Measurements from ENCODE around the gene CFAP77. TPM values are rescaled to one million over a fixed set of nuclear protein-coding genes. Genes with fewer than 3 reads are reported as not detected.

Gene CFAP77
- polyA plus RNA-seq, 1 experiment: not detected

GRCh38 chr9:132424857-132425674 is 15.1 kb downstream of the CFAP77 start:
- POLR2A ChIA-PET: no interaction called here
- no peak for TF ChIP-seq CTCF (IDR thresholded peaks at IDR 0.05; ENCODE audit: insufficient read depth, low read depth, low read length)
- DNase-seq (ENCODE audit: low read depth): no peak
- Histone ChIP-seq H3K36me3 (ENCODE audit: control insufficient read depth, insufficient read depth, low read length) (no peaks in the 10 kb centered on the region), H3K27me3 (ENCODE audit: control insufficient read depth, insufficient read depth, low read length) (peaks cover 39% of the 10 kb centered on the region), H3K4me3 (ENCODE audit: low read depth, low read length) (no peak overlapping the region)
- CTCF ChIA-PET: no interaction called here

DNA sequence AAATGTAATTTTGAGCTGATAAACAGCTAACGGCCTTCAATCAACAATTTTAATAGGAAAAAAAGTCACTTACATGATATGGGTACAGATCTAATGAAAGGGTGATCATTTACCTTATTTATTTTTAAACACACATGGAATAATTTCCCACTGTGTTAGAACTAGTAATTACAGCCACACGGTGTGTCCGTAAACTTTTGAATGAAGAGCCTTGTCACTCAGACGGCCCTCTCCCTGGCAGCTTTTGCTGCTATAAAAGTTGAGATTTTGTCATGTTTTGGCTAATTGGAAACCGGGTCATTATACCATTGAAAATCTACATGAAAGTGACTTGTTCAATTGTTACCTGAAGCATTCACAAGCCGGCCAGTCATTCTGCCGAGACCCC is 15.7 kb downstream of the CFAP77 start:
- Histone ChIP-seq H3K4me3 (ENCODE audit: low read depth, low read length) (no peak overlapping the region), H3K27me3 (ENCODE audit: control insufficient read depth, insufficient read depth, low read length) (peaks cover 39% of the 10 kb centered on the region), H3K36me3 (ENCODE audit: control insufficient read depth, insufficient read depth, low read length) (no peaks in the 10 kb centered on the region)
- ChIA-PET CTCF (no interaction called here), POLR2A (no interaction called here)
- no peak for DNase-seq (ENCODE audit: low read depth)
- TF ChIP-seq CTCF (IDR thresholded peaks at IDR 0.05; ENCODE audit: insufficient read depth, low read depth, low read length): no peak

GRCh38 chr9:132426639-132427414 is 16.8 kb downstream of the CFAP77 start:
- TF ChIP-seq CTCF (IDR thresholded peaks at IDR 0.05; ENCODE audit: insufficient read depth, low read depth, low read length): no peak
- ChIA-PET CTCF (no interaction called here), POLR2A (no interaction called here)
- DNase-seq (ENCODE audit: low read depth): no peak
- Histone ChIP-seq H3K27me3 (ENCODE audit: control insufficient read depth, insufficient read depth, low read length) (peaks cover 39% of the 10 kb centered on the region), H3K4me3 (ENCODE audit: low read depth, low read length) (no peak overlapping the region), H3K36me3 (ENCODE audit: control insufficient read depth, insufficient read depth, low read length) (no peaks in the 10 kb centered on the region)

GRCh38 chr9:132430998-132431397 is 21.0 kb downstream of the CFAP77 start:
- TF ChIP-seq CTCF (IDR thresholded peaks at IDR 0.05; ENCODE audit: insufficient read depth, low read depth, low read length): no peak
- DNase-seq (ENCODE audit: low read depth): no peak
- Histone ChIP-seq H3K4me3 (ENCODE audit: low read depth, low read length) (no peak overlapping the region), H3K36me3 (ENCODE audit: control insufficient read depth, insufficient read depth, low read length) (no peaks in the 10 kb centered on the region), H3K27me3 (ENCODE audit: control insufficient read depth, insufficient read depth, low read length) (peaks cover 22% of the 10 kb centered on the region)
- ChIA-PET CTCF (no interaction called here), POLR2A (no interaction called here)

DNA sequence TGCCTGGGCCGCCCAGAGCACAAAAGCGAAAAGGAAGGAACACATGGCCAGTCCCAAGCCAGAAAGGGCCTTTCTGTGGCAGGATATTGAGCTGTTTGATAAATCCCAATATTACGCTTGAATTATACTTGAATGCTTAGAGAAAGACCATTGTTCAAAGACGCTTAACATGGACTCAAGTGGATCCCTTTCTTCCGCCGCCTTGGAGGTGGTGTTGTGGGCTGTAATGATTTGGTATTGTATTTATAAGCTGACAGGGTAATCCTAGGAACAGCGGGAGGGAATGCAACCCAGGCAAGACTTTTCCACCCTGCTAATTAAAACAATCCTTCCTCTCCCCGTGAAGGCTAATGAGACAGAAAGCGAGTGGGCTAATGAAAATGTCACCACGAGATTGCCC is 24.9 kb downstream of the CFAP77 start:
- H3K27me3 ChIP-seq (ENCODE audit: control insufficient read depth, insufficient read depth, low read length): peaks cover 5% of the 10 kb centered on the region
- CTCF ChIA-PET: interaction anchor here (1.2 kb wide), 1 partner anchor 64 kb away, joined by 3 read pairs; no protein-coding TSS in a partner anchor
- H3K4me3 ChIP-seq (ENCODE audit: low read depth, low read length): no peak overlapping the region

More for the DNA sequence above, 24.9 kb downstream of the CFAP77 start:
- DNase-seq (ENCODE audit: low read depth): no peak
- TF ChIP-seq CTCF (IDR thresholded peaks at IDR 0.05; ENCODE audit: insufficient read depth, low read depth, low read length): no peak
- no peaks in the 10 kb centered on the region for H3K36me3 ChIP-seq (ENCODE audit: control insufficient read depth, insufficient read depth, low read length)
- POLR2A ChIA-PET: no interaction called here

Data from BJ (cell line).